ENCODE results near the gene DYNC1I1.

Gene DYNC1I1

DNA sequence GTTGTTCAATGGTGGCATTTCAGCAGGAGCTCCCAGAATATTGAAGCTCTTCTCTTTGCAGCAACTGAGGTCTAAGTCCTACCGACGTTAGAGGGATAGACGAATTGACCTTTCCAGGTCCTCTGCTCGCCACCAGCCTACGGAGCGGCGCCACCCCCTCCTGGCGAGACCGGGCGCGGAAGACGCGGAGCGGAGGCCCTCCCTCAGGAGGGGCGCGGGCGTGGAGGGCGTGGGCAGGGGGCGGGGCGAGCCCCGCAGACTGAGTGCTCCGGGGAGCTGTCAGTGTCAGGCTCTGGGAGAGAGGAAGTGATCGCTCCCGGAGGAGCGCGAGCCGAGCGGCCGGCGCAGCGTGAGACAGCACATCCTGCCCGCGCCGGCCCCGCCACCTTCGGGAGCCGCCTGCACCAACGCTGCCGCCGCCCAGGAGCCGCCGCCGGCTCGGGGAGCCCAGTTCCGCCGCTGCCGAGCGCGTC, at the start of gene DYNC1I1:
Gene DYNC1I1, plus strand, starts transcription at position 257 of the 473 bp plus-strand sequence. CDS start 32,176 bp downstream, outside the sequence.
- peak within 1 kb of the TSS in 8 of 21 experiments; percentile 13 to 61 (median 38) for H3K27ac ChIP-seq
- H3K4me3 ChIP-seq: peak within 1 kb of the TSS; percentile 33 to 62 (median 46)

DNA sequence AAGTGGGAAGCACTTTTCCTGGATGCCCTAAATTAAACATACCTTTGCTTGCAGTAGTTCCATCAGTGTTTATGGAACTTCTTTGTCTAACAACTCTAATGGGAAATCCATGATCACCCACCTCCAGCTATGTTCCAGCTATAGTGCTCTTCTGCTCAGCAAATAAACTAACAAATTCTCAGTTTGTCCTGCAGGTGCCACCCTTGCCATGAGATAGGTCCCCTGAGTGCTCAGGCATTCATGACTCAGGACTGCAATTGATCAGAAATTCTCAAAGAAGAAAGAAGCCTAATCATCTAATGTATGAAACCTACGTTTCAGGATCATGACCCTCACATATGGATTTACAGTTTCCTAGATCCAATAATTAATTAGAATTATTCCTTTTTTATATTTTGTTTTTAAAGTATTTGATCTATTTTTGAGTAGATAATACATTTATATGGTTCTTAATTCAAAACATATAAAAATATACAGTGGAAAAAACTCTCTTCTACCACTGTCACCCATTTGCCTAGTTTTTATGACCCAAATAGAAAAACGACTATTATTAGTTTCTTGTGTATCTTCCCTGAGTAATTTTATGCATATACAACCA, 48.7 kb upstream of the DYNC1I1 start:
- Histone ChIP-seq H3K27ac (no peak overlapping the region), H3K4me3 (no peak overlapping the region)

DNA sequence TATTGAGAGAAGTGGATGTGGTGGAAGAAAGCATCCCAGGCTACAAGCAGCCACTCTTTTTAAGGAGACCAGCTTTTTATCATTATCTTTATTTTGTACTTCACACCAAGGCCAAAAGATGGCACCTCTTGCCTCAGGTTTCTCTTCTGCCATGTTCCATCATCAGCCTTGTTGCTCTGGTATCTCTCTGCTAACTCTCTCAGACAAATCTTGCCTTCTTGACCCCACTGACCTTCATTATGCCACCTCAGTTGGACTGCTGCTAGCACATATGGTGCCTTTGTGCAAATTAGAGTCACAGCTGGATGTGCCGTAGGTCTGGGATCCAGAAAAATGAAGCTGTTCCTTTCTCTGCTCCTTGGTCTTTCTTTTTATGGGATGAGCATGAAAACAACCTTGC, 47.1 kb upstream of the DYNC1I1 start:
- H3K4me3 ChIP-seq: no peak overlapping the region
- no peak overlapping the region for H3K27ac ChIP-seq

DNA sequence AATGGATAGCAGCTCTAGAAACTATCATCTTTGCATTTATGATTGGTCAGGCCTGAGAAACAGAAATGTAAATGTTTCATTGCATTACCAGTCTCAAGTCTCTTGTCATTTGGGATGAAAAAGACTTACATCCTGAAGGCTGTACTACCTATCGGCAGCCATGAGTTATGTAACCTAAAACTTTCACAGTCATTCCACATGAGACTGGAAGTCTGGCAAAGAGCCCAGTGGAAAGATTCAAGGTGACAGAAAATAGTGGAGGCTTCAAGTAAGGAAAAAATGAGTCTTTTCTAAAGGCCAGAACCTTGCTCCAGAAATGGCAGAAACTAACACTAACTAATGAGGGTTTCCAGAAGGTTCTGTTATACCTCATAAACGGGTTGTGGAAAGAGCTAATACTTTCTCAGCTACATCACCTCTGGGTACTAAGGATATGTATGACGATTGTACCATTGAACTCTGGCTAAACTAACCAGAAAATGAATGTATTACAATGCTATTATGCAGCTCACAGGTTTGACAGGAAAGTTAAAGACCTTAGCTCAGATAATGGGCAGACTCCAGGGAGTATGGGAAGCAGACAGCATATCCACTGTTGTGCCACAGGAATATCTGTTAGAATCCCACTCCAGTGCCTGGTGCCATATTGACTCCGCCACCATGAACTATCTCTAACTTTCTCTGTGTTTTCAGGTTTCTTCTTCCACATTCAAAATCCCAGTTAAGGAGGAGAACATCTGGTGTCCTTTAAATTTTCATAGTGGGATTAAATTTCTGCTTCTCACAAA, 41.7 kb upstream of the DYNC1I1 start:
- H3K27ac ChIP-seq: no peak overlapping the region
- H3K4me3 ChIP-seq: no peak overlapping the region

DNA sequence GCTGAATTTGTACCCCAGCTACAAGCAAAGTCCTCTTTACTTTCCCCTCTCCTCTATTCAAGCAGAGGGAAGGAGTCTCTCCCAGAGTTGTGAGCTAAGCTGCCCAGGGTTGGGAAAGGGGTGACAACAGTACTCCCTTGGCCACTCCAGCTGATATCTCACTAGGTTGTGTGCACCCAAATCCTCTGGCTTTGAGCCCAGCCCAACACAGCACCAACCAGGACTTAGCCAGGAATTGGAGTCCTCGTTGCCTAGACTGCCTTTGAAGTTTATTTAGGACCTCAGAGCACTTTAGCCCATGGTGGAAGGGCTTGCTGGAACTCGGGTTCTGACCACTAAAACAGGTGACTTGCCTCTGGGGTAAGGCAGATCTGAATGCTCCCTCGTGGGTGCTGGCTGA, 35.7 kb upstream of the DYNC1I1 start:
- no peak overlapping the region for H3K27ac ChIP-seq
- no peak overlapping the region for H3K4me3 ChIP-seq

DNA sequence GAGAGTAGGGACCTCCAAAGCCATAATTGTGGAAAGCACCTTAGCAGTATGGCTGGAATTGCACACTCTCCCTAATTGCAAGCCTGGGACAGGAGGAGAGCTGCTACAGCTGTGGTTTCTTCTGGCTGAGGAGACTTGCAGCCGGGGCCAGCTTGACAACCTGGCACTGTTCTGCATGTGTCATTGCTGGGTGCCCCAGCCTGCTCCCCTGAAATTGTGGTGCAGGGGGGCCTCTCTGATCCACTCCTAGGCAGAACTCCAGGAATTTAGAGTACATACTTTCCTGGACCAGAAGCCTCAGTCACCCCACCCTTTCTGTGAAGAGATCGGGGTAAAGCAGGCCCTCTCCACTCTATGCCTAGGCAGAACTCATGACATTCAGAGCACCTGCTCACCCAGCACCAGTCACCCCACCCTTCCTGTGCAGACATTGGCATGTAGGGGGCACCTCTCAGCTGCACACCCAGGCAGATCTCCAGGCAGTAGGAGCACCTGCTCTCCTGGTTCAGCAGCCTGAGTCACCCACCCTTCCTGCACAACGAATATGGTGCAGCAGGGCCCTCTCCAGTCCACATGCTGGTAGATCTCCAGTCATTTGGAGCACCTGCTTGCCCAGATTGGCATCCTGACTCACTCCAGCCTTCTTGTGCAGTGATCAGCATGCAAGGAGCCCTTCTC, 34.4 kb upstream of the DYNC1I1 start:
- Histone ChIP-seq H3K27ac (no peak overlapping the region), H3K4me3 (no peak overlapping the region)

DNA sequence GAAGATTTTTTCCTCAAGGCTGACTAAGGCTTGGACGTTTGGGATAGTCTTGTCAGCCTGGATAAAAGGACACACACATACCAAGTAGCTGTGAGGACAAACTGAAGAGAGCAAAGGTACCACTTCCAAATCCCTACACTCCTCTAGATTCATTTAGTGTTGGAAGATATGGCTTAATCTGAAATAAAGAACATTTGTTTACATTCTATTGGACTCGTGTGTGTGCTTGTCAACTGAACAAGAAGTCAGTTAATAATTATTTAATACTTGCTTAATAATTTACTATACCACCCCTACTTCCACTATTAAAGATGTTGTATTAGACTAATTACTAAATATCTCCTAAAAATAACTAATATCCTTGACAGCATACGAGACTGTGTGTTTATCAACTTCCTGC, 23.3 kb upstream of the DYNC1I1 start:
- Histone ChIP-seq H3K4me3 (no peak overlapping the region), H3K27ac (no peak overlapping the region)

DNA sequence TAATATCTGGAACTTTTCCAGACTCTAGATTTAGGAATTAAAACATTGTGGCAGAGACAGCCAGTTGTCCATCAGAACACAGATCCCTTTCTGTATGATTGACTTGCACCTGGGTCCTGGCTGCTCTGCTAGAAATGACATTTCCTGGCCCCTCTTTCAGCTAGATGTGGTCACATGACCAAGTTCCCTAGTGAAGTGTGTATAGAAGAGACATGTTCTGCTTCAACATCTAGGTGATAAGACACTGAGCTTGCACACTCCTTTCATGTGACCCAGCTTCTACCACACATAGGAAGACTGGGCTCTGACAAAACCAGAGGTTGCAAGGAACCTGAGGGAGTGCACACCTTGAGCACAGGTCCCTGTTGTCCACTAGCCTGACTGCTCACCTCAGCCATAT, 22.8 kb upstream of the DYNC1I1 start:
- no peak overlapping the region for H3K4me3 ChIP-seq

DNA sequence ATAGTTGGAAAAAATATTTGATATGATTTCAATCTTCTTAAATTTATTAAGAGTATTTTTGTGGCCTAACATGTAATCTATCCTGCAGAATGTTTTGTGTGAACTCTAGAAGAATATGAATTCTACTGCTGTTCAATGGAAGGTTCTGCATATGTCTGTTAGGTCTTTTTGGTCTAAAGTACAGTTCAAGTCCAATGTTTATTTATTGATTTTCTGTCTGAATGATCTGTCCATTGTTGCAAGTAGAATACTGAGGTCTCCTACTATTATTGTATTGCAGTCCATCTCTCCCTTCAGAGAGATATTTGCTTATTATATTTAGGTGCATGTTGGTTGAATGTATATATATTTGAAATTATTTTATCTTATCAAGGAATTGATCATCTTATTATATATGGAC, 18.9 kb upstream of the DYNC1I1 start:
- Histone ChIP-seq H3K4me3 (no peak overlapping the region), H3K27ac (no peak overlapping the region)

More for the DNA sequence above, 22.8 kb upstream of the DYNC1I1 start:
- no peak overlapping the region for H3K27ac ChIP-seq

DNA sequence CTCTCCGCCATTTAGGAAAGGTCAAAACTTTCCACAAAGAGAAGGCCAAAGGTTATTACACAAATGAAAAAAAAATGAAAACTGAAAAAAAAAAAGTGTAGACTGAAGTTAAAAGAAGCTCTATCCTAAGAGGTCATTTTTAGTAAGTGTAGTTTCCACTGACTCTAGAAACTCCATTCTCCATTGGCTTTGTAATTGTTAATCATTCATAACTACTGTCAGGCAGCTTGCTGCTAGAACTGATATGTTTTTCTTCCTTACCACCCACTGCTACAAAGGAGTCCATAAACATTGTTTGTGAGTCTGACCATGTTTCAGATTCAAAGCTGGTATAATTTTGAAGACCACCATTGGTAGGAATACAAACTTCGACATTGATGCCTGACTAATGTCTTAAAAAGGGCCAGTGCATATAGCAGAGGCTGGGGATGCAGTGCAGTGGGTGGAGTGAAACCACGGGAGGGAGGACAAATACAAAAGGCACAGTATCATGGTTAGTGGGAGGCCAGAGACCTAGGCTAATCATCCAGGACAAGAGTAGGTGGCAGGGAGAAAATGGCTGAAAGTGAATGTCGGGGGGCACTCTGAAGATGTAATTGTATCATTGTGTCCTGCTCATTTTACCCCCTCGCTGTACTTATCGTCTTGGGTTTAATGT, 16.9 kb upstream of the DYNC1I1 start:
- Histone ChIP-seq H3K27ac (no peak overlapping the region), H3K4me3 (no peak overlapping the region)

DNA sequence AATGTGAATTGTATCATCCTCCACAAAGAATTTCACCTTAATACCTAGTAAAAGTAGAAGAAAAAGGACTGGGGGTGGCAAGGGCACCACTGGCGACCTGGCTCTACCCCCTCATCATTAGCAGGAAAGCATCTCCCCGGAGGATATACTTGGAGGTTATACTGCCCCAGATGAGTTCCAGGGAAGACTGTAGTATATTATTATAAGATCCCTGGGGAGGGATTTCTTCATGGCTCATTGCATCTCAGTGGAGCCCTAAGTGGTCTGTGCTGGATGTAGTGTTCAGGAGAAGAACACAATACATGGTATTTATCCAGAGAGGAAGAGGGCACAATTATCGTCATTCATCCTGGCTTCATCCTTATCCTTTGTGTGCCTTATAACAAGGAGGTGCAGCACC, 14.2 kb upstream of the DYNC1I1 start:
- H3K27ac ChIP-seq: no peak overlapping the region

DNA sequence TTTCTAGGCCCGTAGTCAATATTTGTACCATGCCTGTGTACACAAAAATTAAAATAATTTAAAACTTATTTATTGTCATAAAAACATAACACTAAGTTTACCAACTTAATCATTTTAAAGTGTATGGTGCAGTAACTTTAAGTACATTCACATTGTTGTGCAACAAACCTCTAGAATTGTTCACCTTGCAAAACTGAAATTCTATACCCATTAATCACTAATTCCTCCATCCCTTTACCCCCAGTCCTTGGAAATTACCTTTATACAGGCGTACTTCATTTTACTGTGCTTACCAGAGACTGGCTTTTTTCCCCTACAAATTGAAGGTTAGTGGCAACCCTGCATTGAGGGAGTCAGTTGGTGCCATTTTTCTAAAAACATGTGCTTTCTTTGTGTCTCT, 6.3 kb upstream of the DYNC1I1 start:
- Histone ChIP-seq H3K27ac (no peak overlapping the region), H3K4me3 (no peak overlapping the region)

More for the DNA sequence above, 14.2 kb upstream of the DYNC1I1 start:
- no peak overlapping the region for H3K4me3 ChIP-seq

DNA sequence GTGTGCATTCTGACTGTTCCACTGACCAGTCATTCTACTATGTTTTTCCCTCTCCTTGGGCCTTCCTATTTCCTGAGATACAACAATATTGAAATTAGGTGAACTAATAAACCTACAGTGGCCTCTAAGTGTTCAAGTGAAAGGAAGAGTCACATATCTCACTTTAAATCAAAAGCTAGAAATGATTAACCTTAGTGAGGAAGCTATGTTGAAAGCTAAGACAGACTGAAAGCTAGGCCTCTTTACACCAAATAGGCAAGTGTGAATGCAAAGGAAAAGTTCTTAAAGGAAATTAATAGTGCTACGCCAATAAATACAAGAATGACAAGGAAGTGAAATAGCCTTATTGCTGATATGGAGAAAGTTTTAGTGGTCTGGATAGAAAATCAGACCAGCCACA, 5.7 kb upstream of the DYNC1I1 start:
- Histone ChIP-seq H3K27ac (no peak overlapping the region), H3K4me3 (no peak overlapping the region)

DNA sequence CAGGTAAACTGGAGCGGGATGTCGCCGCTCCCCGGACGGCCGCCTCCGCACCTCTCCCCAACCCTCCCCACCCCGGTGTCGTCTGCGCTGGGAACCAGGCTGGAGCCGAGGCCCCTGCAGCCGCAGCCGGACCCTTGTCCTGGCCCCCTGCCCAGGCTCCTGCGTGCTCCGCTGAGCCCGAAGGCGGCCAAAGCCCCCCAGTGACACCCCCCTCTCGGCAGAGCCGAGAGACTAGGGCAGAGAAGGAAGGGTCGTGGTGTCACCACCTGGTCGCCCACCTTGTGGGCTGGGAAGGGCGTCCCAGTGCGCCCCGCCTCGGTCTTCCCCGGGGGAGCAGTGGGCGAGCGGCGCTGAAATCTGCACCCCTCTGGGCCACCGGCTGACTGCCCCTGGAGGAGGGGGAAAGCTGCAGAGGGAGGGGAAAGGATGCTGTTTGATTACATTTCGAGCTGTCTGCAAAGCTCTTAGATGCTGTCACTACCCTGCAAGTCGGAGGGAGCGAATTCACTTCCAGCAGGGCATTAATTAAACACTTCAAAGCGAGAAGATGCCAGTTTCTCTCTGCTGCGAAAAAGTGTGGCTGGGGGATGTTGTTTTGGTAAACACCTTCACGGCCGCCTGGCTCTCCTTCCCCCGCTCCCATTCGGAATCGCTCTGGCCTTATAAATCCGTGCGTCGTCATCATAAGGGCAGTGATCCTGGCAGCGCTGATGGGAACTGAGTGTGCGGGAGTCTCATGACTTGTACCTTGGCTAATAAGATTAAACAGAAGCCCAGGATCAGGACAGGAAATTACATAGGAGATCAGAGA, 622 bp downstream of the DYNC1I1 start:
- Histone ChIP-seq H3K27ac (peak overlapping the region in 8 of 21 experiments; percentile 13 to 61 (median 38)), H3K4me3 (peak overlapping the region; percentile 33 to 62 (median 46))

DNA sequence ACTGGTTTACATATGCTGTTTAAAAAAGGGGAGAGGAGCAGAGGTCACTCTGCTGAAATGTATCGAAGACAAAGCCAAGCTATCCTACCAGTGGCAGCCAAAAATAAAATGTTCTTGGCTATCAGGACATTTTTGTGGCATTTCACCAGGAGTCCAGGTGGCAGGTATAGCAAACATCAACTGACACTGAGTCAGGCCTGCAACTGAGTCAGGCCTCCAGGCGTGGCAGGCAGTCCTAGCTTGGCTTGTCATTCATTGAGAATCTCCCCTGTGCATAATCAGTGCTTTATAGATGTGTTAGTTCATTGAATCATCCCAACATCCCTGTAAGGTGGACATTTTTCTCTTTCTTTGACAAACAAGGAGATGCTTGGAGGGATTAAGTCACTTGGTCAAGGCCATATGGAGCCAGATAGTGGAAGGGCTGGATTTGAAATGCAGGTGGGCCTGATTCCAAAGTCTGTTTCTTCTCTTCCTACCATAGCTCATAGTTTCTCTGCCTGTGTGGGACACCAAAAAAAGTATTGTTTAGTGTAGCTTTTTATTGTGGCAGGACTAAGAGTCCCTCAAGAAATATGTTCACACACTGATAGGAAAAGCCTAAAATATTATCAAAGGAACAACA, 4.3 kb downstream of the DYNC1I1 start:
- H3K27ac ChIP-seq: no peak overlapping the region

DNA sequence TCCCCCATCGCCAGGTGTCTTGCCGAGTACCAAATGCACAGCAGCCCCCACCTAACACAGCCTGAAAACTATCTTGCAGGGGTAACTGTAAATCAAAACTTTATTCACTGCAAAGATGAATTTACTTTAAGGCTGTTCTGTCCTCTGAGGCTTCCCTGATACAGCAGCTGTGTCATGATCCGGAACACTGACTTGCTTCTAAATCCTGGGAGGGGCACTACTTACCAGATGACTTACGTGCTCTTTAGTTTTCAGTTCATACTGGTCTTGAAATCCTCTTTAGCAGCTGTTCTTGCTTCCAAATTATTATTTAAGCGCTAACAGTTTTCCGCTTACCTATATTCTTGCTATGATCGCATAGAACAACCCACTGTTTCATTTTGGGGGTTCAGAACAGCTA, 4.9 kb downstream of the DYNC1I1 start:
- no peak overlapping the region for H3K4me3 ChIP-seq
- no peak overlapping the region for H3K27ac ChIP-seq

More for the DNA sequence above, 4.3 kb downstream of the DYNC1I1 start:
- no peak overlapping the region for H3K4me3 ChIP-seq

DNA sequence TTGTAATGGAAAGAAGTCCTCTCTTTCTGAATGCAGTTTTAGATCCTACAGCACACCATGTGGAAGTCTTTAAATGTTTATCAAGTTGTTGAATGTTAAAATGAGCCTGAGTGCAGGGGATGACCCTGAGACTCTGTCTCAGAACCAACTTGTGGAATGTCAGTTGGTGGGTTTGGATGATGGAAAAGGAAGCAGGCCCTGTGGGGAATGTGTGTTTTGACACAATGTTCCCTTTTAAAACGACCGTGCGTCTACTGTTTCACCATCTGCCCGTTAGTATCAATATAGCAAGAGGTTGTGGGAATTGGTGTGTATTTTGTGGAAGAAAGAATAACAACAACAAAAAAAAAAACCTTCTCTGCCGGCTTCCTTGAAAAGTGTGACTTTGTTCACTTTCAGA, 8.3 kb downstream of the DYNC1I1 start:
- Histone ChIP-seq H3K4me3 (no peak overlapping the region), H3K27ac (no peak overlapping the region)

DNA sequence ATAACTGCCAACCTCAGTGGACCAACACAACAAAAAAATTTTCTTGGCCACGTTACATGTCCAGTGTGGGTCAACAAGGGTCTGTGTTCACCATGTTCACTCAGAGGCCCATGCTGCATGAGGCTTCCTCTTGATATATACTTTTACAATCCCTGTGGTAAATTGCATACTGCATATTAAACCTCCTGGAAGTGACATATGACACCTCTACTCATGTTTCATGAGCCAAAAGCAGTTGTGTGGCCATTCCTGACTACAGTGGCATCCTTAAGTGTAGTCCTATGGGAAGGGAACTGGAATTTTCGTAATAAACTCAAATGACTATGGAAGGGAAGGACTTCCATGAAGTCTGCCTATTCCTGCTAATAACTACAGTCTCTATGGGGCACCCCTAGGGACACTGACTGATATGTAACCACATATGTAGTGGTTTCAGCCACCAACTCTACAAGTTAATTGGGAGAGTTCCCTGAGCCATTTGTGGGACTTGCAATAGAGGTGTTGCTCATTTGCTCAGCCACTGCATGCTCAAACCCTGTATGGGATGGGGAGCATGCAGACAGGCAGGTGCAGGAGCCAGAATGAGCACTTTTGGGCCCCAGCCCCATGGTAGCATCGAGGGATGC, 9.7 kb downstream of the DYNC1I1 start:
- Histone ChIP-seq H3K27ac (no peak overlapping the region), H3K4me3 (no peak overlapping the region)

DNA sequence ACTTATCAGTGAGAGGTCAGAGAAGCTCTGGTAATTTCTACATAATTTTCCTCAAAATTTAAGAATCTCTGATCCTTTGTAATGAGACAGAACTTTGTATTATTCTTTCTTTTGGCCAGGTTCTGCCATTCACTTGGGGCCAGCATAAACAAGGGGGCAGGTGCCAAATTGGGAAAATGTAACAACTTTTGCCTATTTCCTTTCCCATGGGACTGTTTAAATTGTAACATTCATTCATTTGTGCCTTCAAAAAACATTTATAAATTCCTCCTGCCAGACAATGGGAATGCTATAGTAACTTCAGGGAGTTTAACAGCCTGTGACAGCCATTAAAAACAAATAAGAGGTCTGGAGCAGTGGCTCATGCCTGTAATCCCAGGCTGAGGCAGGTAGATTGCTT, 12.4 kb downstream of the DYNC1I1 start:
- Histone ChIP-seq H3K27ac (no peak overlapping the region), H3K4me3 (no peak overlapping the region)

All from skin epidermis (tissue), 12 donors.